ENCODE measurements around the gene TSSK6.

The TSSK6 gene

GRCh38 chr19:19505669-19506326 is 9.6 kb downstream of the TSSK6 start:
- H3K36me3 ChIP-seq (ENCODE audit: control insufficient read depth in 1 of 2, insufficient read depth in 2 of 2, low read length in 2 of 2): peaks cover 31 to 74% of the 10 kb centered on the region in 2 donors
- no peaks in the 10 kb centered on the region for H3K27me3 ChIP-seq (ENCODE audit: control insufficient read depth in 1 of 2, insufficient read depth in 2 of 2, low read length in 2 of 2)
- H3K4me3 ChIP-seq (ENCODE audit: low read depth in 1 of 2, low read length in 2 of 2): no peak overlapping the region
- H3K9ac ChIP-seq (ENCODE audit: low read depth in 1 of 2, low read length in 2 of 2): no peak overlapping the region
- no peaks in the 10 kb centered on the region for H3K9me3 ChIP-seq (ENCODE audit: control insufficient read depth in 1 of 2, low read length in 2 of 2)
- H3K4me1 ChIP-seq (ENCODE audit: control insufficient read depth in 1 of 2, insufficient read depth in 2 of 2, low read length in 2 of 2): no peaks in the 10 kb centered on the region
- H3K27ac ChIP-seq (ENCODE audit: low read depth, low read length): no peak overlapping the region

- H3K9me3 ChIP-seq (ENCODE audit: control insufficient read depth in 1 of 2, low read length in 2 of 2): no peaks in the 10 kb centered on the region
- no peaks in the 10 kb centered on the region for H3K27me3 ChIP-seq (ENCODE audit: control insufficient read depth in 1 of 2, insufficient read depth in 2 of 2, low read length in 2 of 2)
- H3K4me3 ChIP-seq (ENCODE audit: low read depth in 1 of 2, low read length in 2 of 2): no peak overlapping the region
- peaks cover 35 to 82% of the 10 kb centered on the region in 2 donors for H3K36me3 ChIP-seq (ENCODE audit: control insufficient read depth in 1 of 2, insufficient read depth in 2 of 2, low read length in 2 of 2)
- H3K9ac ChIP-seq (ENCODE audit: low read depth in 1 of 2, low read length in 2 of 2): no peak overlapping the region
- H3K27ac ChIP-seq (ENCODE audit: low read depth, low read length): no peak overlapping the region
- H3K4me1 ChIP-seq (ENCODE audit: control insufficient read depth in 1 of 2, insufficient read depth in 2 of 2, low read length in 2 of 2): no peaks in the 10 kb centered on the region
Observed at GRCh38 chr19:19504754-19505668, 10.3 kb downstream of the TSSK6 start.

GRCh38 chr19:19502808-19503602 is 12.3 kb downstream of the TSSK6 start:
- peaks cover 40 to 98% of the 10 kb centered on the region in 2 donors for H3K36me3 ChIP-seq (ENCODE audit: control insufficient read depth in 1 of 2, insufficient read depth in 2 of 2, low read length in 2 of 2)
- H3K4me3 ChIP-seq (ENCODE audit: low read depth in 1 of 2, low read length in 2 of 2): no peak overlapping the region
- H3K27me3 ChIP-seq (ENCODE audit: control insufficient read depth in 1 of 2, insufficient read depth in 2 of 2, low read length in 2 of 2): no peaks in the 10 kb centered on the region
- no peak overlapping the region for H3K27ac ChIP-seq (ENCODE audit: low read depth, low read length)
- no peaks in the 10 kb centered on the region for H3K4me1 ChIP-seq (ENCODE audit: control insufficient read depth in 1 of 2, insufficient read depth in 2 of 2, low read length in 2 of 2)
- no peaks in the 10 kb centered on the region for H3K9me3 ChIP-seq (ENCODE audit: control insufficient read depth in 1 of 2, low read length in 2 of 2)
- no peak overlapping the region for H3K9ac ChIP-seq (ENCODE audit: low read depth in 1 of 2, low read length in 2 of 2)

GRCh38 chr19:19502281-19502680 is 13.1 kb downstream of the TSSK6 start:
- H3K27ac ChIP-seq (ENCODE audit: low read depth, low read length): no peak overlapping the region
- peaks cover 38 to 100% of the 10 kb centered on the region in 2 donors for H3K36me3 ChIP-seq (ENCODE audit: control insufficient read depth in 1 of 2, insufficient read depth in 2 of 2, low read length in 2 of 2)
- H3K9me3 ChIP-seq (ENCODE audit: control insufficient read depth in 1 of 2, low read length in 2 of 2): no peaks in the 10 kb centered on the region

GRCh38 chr19:19501798-19502197 is 13.6 kb downstream of the TSSK6 start:
- Histone ChIP-seq H3K27ac (ENCODE audit: low read depth, low read length) (no peak overlapping the region), H3K27me3 (ENCODE audit: control insufficient read depth in 1 of 2, insufficient read depth in 2 of 2, low read length in 2 of 2) (no peaks in the 10 kb centered on the region), H3K9me3 (ENCODE audit: control insufficient read depth in 1 of 2, low read length in 2 of 2) (no peaks in the 10 kb centered on the region), H3K9ac (ENCODE audit: low read depth in 1 of 2, low read length in 2 of 2) (no peak overlapping the region), H3K4me1 (ENCODE audit: control insufficient read depth in 1 of 2, insufficient read depth in 2 of 2, low read length in 2 of 2) (no peaks in the 10 kb centered on the region), H3K36me3 (ENCODE audit: control insufficient read depth in 1 of 2, insufficient read depth in 2 of 2, low read length in 2 of 2) (peaks cover 39 to 100% of the 10 kb centered on the region in 2 donors), H3K4me3 (ENCODE audit: low read depth in 1 of 2, low read length in 2 of 2) (no peak overlapping the region)

More at GRCh38 chr19:19502281-19502680, 13.1 kb downstream of the TSSK6 start:
- H3K4me3 ChIP-seq (ENCODE audit: low read depth in 1 of 2, low read length in 2 of 2): no peak overlapping the region
- no peaks in the 10 kb centered on the region for H3K4me1 ChIP-seq (ENCODE audit: control insufficient read depth in 1 of 2, insufficient read depth in 2 of 2, low read length in 2 of 2)
- H3K9ac ChIP-seq (ENCODE audit: low read depth in 1 of 2, low read length in 2 of 2): no peak overlapping the region
- H3K27me3 ChIP-seq (ENCODE audit: control insufficient read depth in 1 of 2, insufficient read depth in 2 of 2, low read length in 2 of 2): no peaks in the 10 kb centered on the region

- H3K9ac ChIP-seq (ENCODE audit: low read depth in 1 of 2, low read length in 2 of 2): no peak overlapping the region
- no peak overlapping the region for H3K4me3 ChIP-seq (ENCODE audit: low read depth in 1 of 2, low read length in 2 of 2)
- no peaks in the 10 kb centered on the region for H3K4me1 ChIP-seq (ENCODE audit: control insufficient read depth in 1 of 2, insufficient read depth in 2 of 2, low read length in 2 of 2)
- H3K27me3 ChIP-seq (ENCODE audit: control insufficient read depth in 1 of 2, insufficient read depth in 2 of 2, low read length in 2 of 2): no peaks in the 10 kb centered on the region
- H3K27ac ChIP-seq (ENCODE audit: low read depth, low read length): no peak overlapping the region
- no peaks in the 10 kb centered on the region for H3K9me3 ChIP-seq (ENCODE audit: control insufficient read depth in 1 of 2, low read length in 2 of 2)
- peaks cover 45 to 100% of the 10 kb centered on the region in 2 donors for H3K36me3 ChIP-seq (ENCODE audit: control insufficient read depth in 1 of 2, insufficient read depth in 2 of 2, low read length in 2 of 2)
Observed at GRCh38 chr19:19500975-19501644, 14.2 kb downstream of the TSSK6 start.

- Histone ChIP-seq H3K4me1 (ENCODE audit: control insufficient read depth in 1 of 2, insufficient read depth in 2 of 2, low read length in 2 of 2) (no peaks in the 10 kb centered on the region), H3K4me3 (ENCODE audit: low read depth in 1 of 2, low read length in 2 of 2) (no peak overlapping the region)
Observed at GRCh38 chr19:19499272-19499995, 15.9 kb downstream of the TSSK6 start.

GRCh38 chr19:19498255-19498991 is 16.9 kb downstream of the TSSK6 start:
- Histone ChIP-seq H3K9ac (ENCODE audit: low read depth in 1 of 2, low read length in 2 of 2) (no peak overlapping the region), H3K9me3 (ENCODE audit: control insufficient read depth in 1 of 2, low read length in 2 of 2) (no peaks in the 10 kb centered on the region), H3K27me3 (ENCODE audit: control insufficient read depth in 1 of 2, insufficient read depth in 2 of 2, low read length in 2 of 2) (no peaks in the 10 kb centered on the region), H3K36me3 (ENCODE audit: control insufficient read depth in 1 of 2, insufficient read depth in 2 of 2, low read length in 2 of 2) (peaks cover 53 to 94% of the 10 kb centered on the region in 2 donors), H3K4me3 (ENCODE audit: low read depth in 1 of 2, low read length in 2 of 2) (no peak overlapping the region), H3K4me1 (ENCODE audit: control insufficient read depth in 1 of 2, insufficient read depth in 2 of 2, low read length in 2 of 2) (no peaks in the 10 kb centered on the region), H3K27ac (ENCODE audit: low read depth, low read length) (no peak overlapping the region)

More at GRCh38 chr19:19499272-19499995, 15.9 kb downstream of the TSSK6 start:
- no peaks in the 10 kb centered on the region for H3K27me3 ChIP-seq (ENCODE audit: control insufficient read depth in 1 of 2, insufficient read depth in 2 of 2, low read length in 2 of 2)
- peaks cover 50 to 95% of the 10 kb centered on the region in 2 donors for H3K36me3 ChIP-seq (ENCODE audit: control insufficient read depth in 1 of 2, insufficient read depth in 2 of 2, low read length in 2 of 2)
- H3K9me3 ChIP-seq (ENCODE audit: control insufficient read depth in 1 of 2, low read length in 2 of 2): no peaks in the 10 kb centered on the region
- H3K9ac ChIP-seq (ENCODE audit: low read depth in 1 of 2, low read length in 2 of 2): no peak overlapping the region
- H3K27ac ChIP-seq (ENCODE audit: low read depth, low read length): no peak overlapping the region
